HG03280 (cell line): Measurements from ENCODE around the gene ADISSP.

Source experiments
- ATAC-seq: cut with Tn5 transposase; IDR thresholded peaks from one replicate; pipeline ENCODE4 v1.9.1; 2021; ENCODE audit warnings: mild to moderate bottlenecking, moderate library complexity; ENCODE audit not compliant: unreplicated experiment

The ADISSP gene

GRCh38 chr20:3720068-3720467 lies 47.5 kb downstream of the ADISSP start:
- no peak for ATAC-seq

DNA sequence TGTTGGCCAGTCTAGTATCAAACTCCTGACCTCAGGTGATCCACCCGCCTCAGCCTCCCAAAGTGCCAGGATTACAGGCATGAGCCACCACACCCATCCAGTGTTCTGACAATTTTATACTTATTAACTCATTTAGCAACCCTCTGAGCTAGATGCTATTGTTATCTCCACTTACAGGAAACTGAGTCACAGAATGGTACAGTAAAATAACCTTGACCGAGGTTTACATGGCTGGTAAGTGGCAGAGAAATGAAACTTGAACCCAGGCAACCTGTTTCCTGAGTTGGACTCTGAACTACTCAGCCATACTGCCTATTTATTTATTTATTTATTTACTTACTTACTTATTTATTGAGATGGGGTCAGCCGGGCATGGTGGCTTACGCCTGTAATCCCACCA lies 48.5 kb downstream of the ADISSP start:
- ATAC-seq: no peak

GRCh38 chr20:3716195-3716834 lies 51.2 kb downstream of the ADISSP start:
- ATAC-seq: peak; percentile 50

DNA sequence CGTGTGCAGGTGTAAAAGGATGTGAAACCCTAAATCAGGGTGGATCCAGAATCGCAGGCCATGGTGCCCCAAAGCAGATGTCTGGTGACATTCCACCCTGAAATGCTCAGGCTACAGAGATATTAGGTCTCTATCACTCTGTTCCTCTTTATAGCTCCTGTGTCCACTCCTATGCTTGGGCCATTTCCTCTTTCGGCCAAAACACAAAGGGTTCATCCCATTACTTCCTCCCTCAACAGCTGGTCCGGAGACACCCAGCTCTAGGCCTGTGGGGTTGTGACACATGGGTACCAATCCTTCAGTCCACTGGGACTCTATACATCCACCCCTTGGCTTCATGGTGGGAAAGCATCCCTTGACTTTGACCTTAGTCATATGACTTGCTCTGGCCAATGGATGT lies 53.5 kb downstream of the ADISSP start:
- no peak for ATAC-seq

GRCh38 chr20:3712279-3712873 lies 55.2 kb downstream of the ADISSP start, which contains the start of gene SIGLEC1:
TSS of gene SIGLEC1 (minus strand) at chr20:3712600. CDS start at chr20:3707128, 5,472 bp downstream.
- ATAC-seq: no peak

GRCh38 chr20:3711484-3711941 lies 56.0 kb downstream of the ADISSP start:
- ATAC-seq: no peak

DNA sequence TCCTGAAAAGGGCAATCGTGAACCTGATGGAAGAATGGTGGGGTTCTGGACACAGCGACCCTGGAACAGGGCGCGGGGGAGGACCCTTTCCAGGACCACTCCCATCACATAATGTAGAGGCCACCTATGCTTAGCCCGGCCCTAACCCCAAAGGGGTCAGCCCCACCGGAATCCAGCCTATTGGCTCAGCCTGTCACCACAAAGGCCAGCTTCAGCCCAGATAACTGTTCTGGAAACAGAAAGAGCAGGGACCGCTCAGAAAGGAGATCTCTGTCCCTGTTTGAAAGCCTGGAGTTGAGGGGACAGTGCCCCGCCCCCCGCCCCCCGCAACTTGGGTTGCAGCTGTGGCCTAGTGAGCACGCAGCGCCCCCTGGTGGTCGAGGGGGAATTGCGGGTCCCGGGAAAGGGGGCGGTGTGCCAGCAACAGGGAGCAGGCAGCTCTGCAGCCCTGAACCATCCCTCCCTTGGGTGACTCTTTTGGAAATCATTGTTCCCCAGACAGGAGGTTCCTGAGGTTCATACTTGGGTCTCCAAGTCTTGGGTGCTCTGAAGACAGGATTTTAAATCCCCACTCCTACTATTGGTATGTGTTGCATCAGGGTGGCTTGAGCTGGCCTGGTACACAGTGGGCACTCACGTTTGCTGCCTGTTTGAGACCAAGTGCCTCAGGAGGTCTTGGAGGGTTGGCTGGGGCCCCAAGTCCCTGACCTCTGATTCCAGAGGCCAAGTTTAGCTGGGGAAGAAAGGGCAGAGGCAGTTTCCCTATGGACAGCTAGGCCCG lies 56.7 kb downstream of the ADISSP start:
- ATAC-seq: no peak

GRCh38 chr20:3710011-3710466 lies 57.5 kb downstream of the ADISSP start:
- no peak for ATAC-seq

DNA sequence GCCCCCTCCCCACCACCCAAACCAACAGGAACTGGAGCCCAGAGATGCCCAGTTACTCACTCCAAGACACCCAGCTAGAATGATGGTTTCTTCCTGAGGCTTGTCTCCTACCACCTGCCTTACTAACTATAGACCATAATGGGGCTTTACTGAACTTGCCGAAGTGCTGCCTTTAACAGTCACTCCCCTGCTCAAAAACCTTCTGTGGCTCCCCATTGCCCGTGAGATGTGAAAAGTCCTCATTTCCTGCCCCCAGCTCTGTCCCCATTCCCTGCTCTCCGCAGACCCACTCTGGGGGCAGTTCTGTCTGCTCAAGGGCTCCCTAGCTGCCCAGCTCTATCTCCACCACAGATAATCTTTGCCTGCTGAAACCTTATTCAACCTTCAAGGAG lies 60.0 kb downstream of the ADISSP start:
- ATAC-seq: no peak

- ATAC-seq: no peak
Measured at GRCh38 chr20:3706774-3707507, 60.6 kb downstream of the ADISSP start.

DNA sequence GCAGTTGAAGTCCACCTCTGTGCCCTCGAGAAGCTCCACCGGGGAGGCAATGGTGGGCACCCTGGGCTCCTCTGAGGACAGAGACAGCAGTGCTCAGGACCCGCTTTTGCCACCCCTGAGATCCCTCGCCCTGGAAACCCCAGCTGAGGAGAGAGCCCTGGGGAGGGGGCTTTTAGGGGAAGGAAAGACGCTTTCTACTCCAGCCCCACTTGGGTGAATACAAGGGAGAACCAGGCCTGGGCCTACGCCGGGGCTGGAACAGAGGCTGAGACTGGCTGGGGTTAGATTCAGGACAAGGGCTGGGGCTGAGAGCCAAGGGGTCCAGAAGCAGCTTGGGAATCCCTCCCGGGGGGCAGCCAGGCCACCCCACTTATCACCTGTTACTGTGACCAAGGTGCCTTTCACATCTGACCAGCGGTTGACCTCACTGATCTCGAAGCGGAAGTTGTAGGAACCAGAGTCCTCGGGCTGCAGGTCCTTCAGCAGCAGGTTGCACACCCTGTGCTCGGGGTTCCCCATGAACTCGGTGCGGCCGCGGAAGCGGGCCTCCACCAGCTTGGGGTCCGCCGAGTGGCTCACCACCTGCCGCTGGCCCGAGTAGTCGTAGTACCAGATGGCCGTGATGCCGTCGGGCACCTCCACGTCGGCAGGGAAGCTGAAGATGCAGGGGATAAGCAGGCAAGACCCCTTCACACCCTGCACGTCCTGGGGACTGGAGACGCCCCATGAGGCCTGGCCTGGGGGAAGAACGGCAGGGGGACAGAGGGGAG lies 61.4 kb downstream of the ADISSP start:
- no peak for ATAC-seq

- ATAC-seq: no peak
Measured at GRCh38 chr20:3705491-3705969, 62.0 kb downstream of the ADISSP start.

DNA sequence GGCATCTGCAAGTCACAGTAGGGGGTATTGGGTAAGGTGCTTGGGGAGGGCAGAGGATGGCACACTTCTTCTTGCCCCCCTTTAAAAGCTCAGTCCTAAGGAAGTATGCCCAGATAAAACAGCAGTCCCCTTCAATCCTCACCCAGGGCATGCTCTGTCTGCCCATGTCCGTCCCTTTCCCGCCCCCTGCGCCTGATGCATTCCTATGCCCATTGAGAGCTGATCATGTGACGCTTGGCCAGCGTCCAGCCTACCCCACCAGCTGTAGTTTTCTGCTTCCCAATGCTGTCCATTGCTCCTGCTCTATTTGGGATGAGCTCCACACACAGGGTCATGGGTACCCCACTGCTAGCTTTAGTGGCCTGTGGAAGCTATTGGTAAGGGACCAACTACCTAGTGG lies 63.5 kb downstream of the ADISSP start:
- no peak for ATAC-seq
